Panc1 (cell line): ENCODE results near the gene ZNF644. TPM values are rescaled to one million over a fixed set of nuclear protein-coding genes. Genes with fewer than 3 reads are reported as not detected.

ENCODE experiments used
- ATAC-seq: fragments of 200-7000 bp; cut with Tn5 transposase; 2 replicates; pipeline ENCODE4 v1.9.1; 2020; ENCODE audit warnings: mild to moderate bottlenecking, moderate library complexity
- BruUV-seq: library from RNA; stranded (reverse); fragments of 400-500 nt; replicated peaks from 2 replicates; lab custom pipeline; 2021; lab: Mats Ljungman, UMichigan
- CTCF ChIA-PET: fragments of 300-600 bp; sonication (Branson Sonifier 250); formaldehyde crosslinking; loops from one replicate; lab custom pipeline; 2022; ENCODE audit warnings: antibody characterized with exemption; lab: Charles Lee
- POLR2A ChIA-PET: fragments of 300-600 bp; sonication (Branson Sonifier 250); formaldehyde crosslinking; loops from one replicate; lab custom pipeline; 2022; ENCODE audit warnings: antibody characterized with exemption; lab: Charles Lee
- DNase-seq: peaks from one replicate; pipeline ENCODE4 v3.0.0-alpha.2; 2010; ENCODE audit warnings: low read depth, low spot score
- H3K27ac ChIP-seq: 2 replicates; pipeline ENCODE4 v1.5.1; 2011; ENCODE audit warnings: mild to moderate bottlenecking, low read length, inconsistent platforms
- H3K27me3 ChIP-seq: fragments of 200-500 bp; sonication (Bioruptor generic); 2 replicates; pipeline ENCODE4 v1.6.0; 2014; ENCODE audit warnings: low read length, inconsistent platforms; ENCODE audit not compliant: control insufficient read depth, insufficient read depth
- H3K36me3 ChIP-seq: fragments of 200-500 bp; sonication (Bioruptor generic); 2 replicates; pipeline ENCODE4 v1.5.1; 2014; ENCODE audit warnings: inconsistent platforms, mild to moderate bottlenecking, low read length, moderate library complexity; ENCODE audit not compliant: control insufficient read depth, insufficient read depth
- H3K4me1 ChIP-seq: 2 replicates; pipeline ENCODE4 v1.5.1; 2011; ENCODE audit warnings: inconsistent platforms, mild to moderate bottlenecking, low read length, moderate library complexity; ENCODE audit not compliant: control insufficient read depth, insufficient read depth
- H3K4me3 ChIP-seq, 2 experiments: 2 replicates each; pipeline ENCODE4 v1.5.1; 2011 to 2012; ENCODE audit warnings: low read depth in 2 of 2, low read length in 2 of 2, mild to moderate bottlenecking in 2 of 2, inconsistent platforms in 1 of 2, moderate library complexity in 1 of 2
- H3K9me3 ChIP-seq: fragments of 200-500 bp; sonication (Bioruptor generic); 2 replicates; pipeline ENCODE4 v1.5.1; 2014; ENCODE audit warnings: low read depth, mild to moderate bottlenecking, inconsistent platforms, low read length, moderate library complexity; ENCODE audit not compliant: control insufficient read depth, insufficient read depth
- POLR2AphosphoS5 ChIP-seq: IDR thresholded peaks from 2 replicates; pipeline ENCODE4 v1.6.1; 2012; ENCODE audit warnings: mild to moderate bottlenecking, low read depth, low read length, moderate library complexity
- SIN3A ChIP-seq: IDR thresholded peaks from 2 replicates; pipeline ENCODE4 v1.6.1; 2012; ENCODE audit warnings: low read depth, mild to moderate bottlenecking, low read length, moderate library complexity, borderline replicate concordance; ENCODE audit not compliant: insufficient read depth
- TCF7L2 ChIP-seq: IDR thresholded peaks from 2 replicates; pipeline ENCODE4 v1.6.1; 2011; ENCODE audit warnings: mild to moderate bottlenecking, low read depth, low read length, inconsistent platforms
- in situ Hi-C: cut with HindIII; loops from 2 replicates; pipeline ENCODE4 v1.10.0; 2016; ENCODE audit warnings: low sequenced_read_pairs, low pct_unique_long_range_greater_than_20kb
- intact Hi-C: fragments of 100-400 bp; cut with micrococcal nuclease; formaldehyde crosslinking; loops from one replicate; pipeline ENCODE4 v1.10.0; 2022; ENCODE audit not compliant: unreplicated experiment
- total RNA-seq: library from RNA; stranded (reverse); gene quantifications from one replicate; pipeline ENCODE4 v1.2.1, GENCODE V29; 2021; ENCODE audit not compliant: unreplicated experiment
- TF ChIP-seq, protein P1 (sequence below), 2 experiments: IDR thresholded peaks; 2 replicates each; pipeline ENCODE4 v1.6.1; 2011 to 2012; ENCODE audit warnings: low read depth in 2 of 2, control low read depth in 1 of 2, low read length in 1 of 2, mild to moderate bottlenecking in 1 of 2, moderate library complexity in 1 of 2; ENCODE audit not compliant: insufficient read depth in 1 of 2
- TF ChIP-seq, protein P2 (sequence below): fragments of 450-650 bp; IDR thresholded peaks from 2 replicates; pipeline ENCODE4 v1.5.1; 2017; ENCODE audit warnings: mild to moderate bottlenecking

ZNF644 gene
- total RNA-seq, 1 experiment from 2014 or later = 74.2 TPM

GRCh38 chr1:91013302-91013701 lies 8.5 kb downstream of the ZNF644 start:
- intact Hi-C loops (loop anchor here (10.0 kb wide), 1 partner anchor 151 kb away; no protein-coding TSS in a partner anchor), in situ Hi-C loops (no loop called here)
- Histone ChIP-seq H3K27me3 (no peaks in the 10 kb centered on the region), H3K4me3 (no peak overlapping the region), H3K9me3 (no peaks in the 10 kb centered on the region), H3K36me3 (no peaks in the 10 kb centered on the region), H3K27ac (no peak overlapping the region), H3K4me1 (peaks cover 29% of the 10 kb centered on the region)
- CTCF ChIA-PET = no interaction called here
- POLR2A ChIA-PET = no interaction called here
- DNase-seq (no peak), ATAC-seq (no peak)
- no peak for TF ChIP-seq SIN3A
- TF ChIP-seq, protein P1, sequence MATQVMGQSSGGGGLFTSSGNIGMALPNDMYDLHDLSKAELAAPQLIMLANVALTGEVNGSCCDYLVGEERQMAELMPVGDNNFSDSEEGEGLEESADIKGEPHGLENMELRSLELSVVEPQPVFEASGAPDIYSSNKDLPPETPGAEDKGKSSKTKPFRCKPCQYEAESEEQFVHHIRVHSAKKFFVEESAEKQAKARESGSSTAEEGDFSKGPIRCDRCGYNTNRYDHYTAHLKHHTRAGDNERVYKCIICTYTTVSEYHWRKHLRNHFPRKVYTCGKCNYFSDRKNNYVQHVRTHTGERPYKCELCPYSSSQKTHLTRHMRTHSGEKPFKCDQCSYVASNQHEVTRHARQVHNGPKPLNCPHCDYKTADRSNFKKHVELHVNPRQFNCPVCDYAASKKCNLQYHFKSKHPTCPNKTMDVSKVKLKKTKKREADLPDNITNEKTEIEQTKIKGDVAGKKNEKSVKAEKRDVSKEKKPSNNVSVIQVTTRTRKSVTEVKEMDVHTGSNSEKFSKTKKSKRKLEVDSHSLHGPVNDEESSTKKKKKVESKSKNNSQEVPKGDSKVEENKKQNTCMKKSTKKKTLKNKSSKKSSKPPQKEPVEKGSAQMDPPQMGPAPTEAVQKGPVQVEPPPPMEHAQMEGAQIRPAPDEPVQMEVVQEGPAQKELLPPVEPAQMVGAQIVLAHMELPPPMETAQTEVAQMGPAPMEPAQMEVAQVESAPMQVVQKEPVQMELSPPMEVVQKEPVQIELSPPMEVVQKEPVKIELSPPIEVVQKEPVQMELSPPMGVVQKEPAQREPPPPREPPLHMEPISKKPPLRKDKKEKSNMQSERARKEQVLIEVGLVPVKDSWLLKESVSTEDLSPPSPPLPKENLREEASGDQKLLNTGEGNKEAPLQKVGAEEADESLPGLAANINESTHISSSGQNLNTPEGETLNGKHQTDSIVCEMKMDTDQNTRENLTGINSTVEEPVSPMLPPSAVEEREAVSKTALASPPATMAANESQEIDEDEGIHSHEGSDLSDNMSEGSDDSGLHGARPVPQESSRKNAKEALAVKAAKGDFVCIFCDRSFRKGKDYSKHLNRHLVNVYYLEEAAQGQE (IDR thresholded peaks at IDR 0.05; ENCODE audit: insufficient read depth in 1 of 2, low read depth in 2 of 2, low read length in 1 of 2) = no peak
- TF ChIP-seq POLR2AphosphoS5 = no peak
- TF ChIP-seq TCF7L2 = no peak
- TF ChIP-seq, protein P2, sequence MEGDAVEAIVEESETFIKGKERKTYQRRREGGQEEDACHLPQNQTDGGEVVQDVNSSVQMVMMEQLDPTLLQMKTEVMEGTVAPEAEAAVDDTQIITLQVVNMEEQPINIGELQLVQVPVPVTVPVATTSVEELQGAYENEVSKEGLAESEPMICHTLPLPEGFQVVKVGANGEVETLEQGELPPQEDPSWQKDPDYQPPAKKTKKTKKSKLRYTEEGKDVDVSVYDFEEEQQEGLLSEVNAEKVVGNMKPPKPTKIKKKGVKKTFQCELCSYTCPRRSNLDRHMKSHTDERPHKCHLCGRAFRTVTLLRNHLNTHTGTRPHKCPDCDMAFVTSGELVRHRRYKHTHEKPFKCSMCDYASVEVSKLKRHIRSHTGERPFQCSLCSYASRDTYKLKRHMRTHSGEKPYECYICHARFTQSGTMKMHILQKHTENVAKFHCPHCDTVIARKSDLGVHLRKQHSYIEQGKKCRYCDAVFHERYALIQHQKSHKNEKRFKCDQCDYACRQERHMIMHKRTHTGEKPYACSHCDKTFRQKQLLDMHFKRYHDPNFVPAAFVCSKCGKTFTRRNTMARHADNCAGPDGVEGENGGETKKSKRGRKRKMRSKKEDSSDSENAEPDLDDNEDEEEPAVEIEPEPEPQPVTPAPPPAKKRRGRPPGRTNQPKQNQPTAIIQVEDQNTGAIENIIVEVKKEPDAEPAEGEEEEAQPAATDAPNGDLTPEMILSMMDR = no peak
- no TSS peak for BruUV-seq

GRCh38 chr1:91012196-91012595 lies 9.6 kb downstream of the ZNF644 start:
- intact Hi-C loops (loop anchor here (10.0 kb wide), 1 partner anchor 153 kb away; no protein-coding TSS in a partner anchor), in situ Hi-C loops (no loop called here)
- TF ChIP-seq TCF7L2 (no peak), POLR2AphosphoS5 (no peak), SIN3A (no peak)
- TF ChIP-seq, protein P1 (IDR thresholded peaks at IDR 0.05; ENCODE audit: insufficient read depth in 1 of 2, low read depth in 2 of 2, low read length in 1 of 2) = no peak
- TF ChIP-seq, protein P2 = no peak
- POLR2A ChIA-PET = no interaction called here
- no peaks in the 10 kb centered on the region for H3K27me3 ChIP-seq
- H3K4me1 ChIP-seq = peaks cover 22% of the 10 kb centered on the region
- BruUV-seq = no TSS peak
- CTCF ChIA-PET = no interaction called here
- ATAC-seq (no peak), DNase-seq (no peak)
- H3K27ac ChIP-seq = no peak overlapping the region
- no peaks in the 10 kb centered on the region for H3K9me3 ChIP-seq
- H3K36me3 ChIP-seq = no peaks in the 10 kb centered on the region
- no peak overlapping the region for H3K4me3 ChIP-seq
